Measurements from ENCODE around the gene ATP5F1B.
A peak's percentile ranks its signal among the peaks of the same experiment; 100 is the strongest.

The ATP5F1B gene

GRCh38 chr12:56637621-56638020 lies 8.2 kb downstream of the ATP5F1B start:
- ATAC-seq (ENCODE audit: insufficient read depth, low read depth) (no peak), DNase-seq (no peak)
- H3K4me3 ChIP-seq (ENCODE audit: low read depth in 1 of 2, low read length in 2 of 2): no peak overlapping the region
- peaks cover 49% of the 10 kb centered on the region for H3K36me3 ChIP-seq (ENCODE audit: insufficient read depth, low read length)
- H3K27me3 ChIP-seq (ENCODE audit: insufficient read depth, low read length, poor library complexity): no peaks in the 10 kb centered on the region
- no peaks in the 10 kb centered on the region for H3K9me3 ChIP-seq (ENCODE audit: insufficient read depth, low read length, severe bottlenecking)
- no peak for TF ChIP-seq EZH2 (IDR thresholded peaks at IDR 0.05; ENCODE audit: borderline replicate concordance, low read depth, low read length, severe bottlenecking)
- no peak for TF ChIP-seq CTCF (IDR thresholded peaks at IDR 0.05; ENCODE audit: borderline replicate concordance, extremely low read depth, low read length, poor library complexity, severe bottlenecking)
- peaks cover 13% of the 10 kb centered on the region for H4K20me1 ChIP-seq (ENCODE audit: insufficient read depth, low read length)
- peaks cover 44% of the 10 kb centered on the region for H3K79me2 ChIP-seq (ENCODE audit: insufficient read depth, low read length)
- H3K4me2 ChIP-seq (ENCODE audit: insufficient read depth, low read length): no peak overlapping the region
- no peak overlapping the region for H3K9ac ChIP-seq (ENCODE audit: low read depth, low read length)
- no peak overlapping the region for H2AFZ ChIP-seq (ENCODE audit: low read depth, low read length)
- H3K4me1 ChIP-seq (ENCODE audit: insufficient read depth, low read length): peaks cover 55% of the 10 kb centered on the region
- no peak overlapping the region; the same call in none of the 2 replicates for H3K27ac ChIP-seq (ENCODE audit: low read length)

- TF ChIP-seq CTCF (IDR thresholded peaks at IDR 0.05; ENCODE audit: borderline replicate concordance, extremely low read depth, low read length, poor library complexity, severe bottlenecking) (peak; percentile 90), EZH2 (IDR thresholded peaks at IDR 0.05; ENCODE audit: borderline replicate concordance, low read depth, low read length, severe bottlenecking) (no peak)
- Histone ChIP-seq H3K9ac (ENCODE audit: low read depth, low read length) (peak overlapping the region; percentile 61), H3K79me2 (ENCODE audit: insufficient read depth, low read length) (peaks cover 41% of the 10 kb centered on the region), H3K36me3 (ENCODE audit: insufficient read depth, low read length) (peaks cover 41% of the 10 kb centered on the region), H3K9me3 (ENCODE audit: insufficient read depth, low read length, severe bottlenecking) (no peaks in the 10 kb centered on the region), H3K4me3 (ENCODE audit: low read depth in 1 of 2, low read length in 2 of 2) (peak overlapping the region in 1 of 2 experiments; percentile 83; a peak in 3 of 4 replicates), H3K27me3 (ENCODE audit: insufficient read depth, low read length, poor library complexity) (no peaks in the 10 kb centered on the region), H3K27ac (ENCODE audit: low read length) (peak overlapping the region; percentile 68), H3K4me1 (ENCODE audit: insufficient read depth, low read length) (peaks cover 52% of the 10 kb centered on the region), H3K4me2 (ENCODE audit: insufficient read depth, low read length) (peak overlapping the region; percentile 72), H4K20me1 (ENCODE audit: insufficient read depth, low read length) (peaks cover 6% of the 10 kb centered on the region; the same call in 1 of the 2 replicates), H2AFZ (ENCODE audit: low read depth, low read length) (peak overlapping the region; percentile 60)
- peak; percentile 98 for DNase-seq
- peak; percentile 76 for ATAC-seq (ENCODE audit: insufficient read depth, low read depth)
Observed at GRCh38 chr12:56636675-56637540, 8.9 kb downstream of the ATP5F1B start.

GRCh38 chr12:56635806-56636674 lies 9.7 kb downstream of the ATP5F1B start:
- Histone ChIP-seq H3K4me2 (ENCODE audit: insufficient read depth, low read length) (peak overlapping the region; percentile 72), H4K20me1 (ENCODE audit: insufficient read depth, low read length) (peaks cover 6% of the 10 kb centered on the region; the same call in 1 of the 2 replicates), H3K9me3 (ENCODE audit: insufficient read depth, low read length, severe bottlenecking) (no peaks in the 10 kb centered on the region), H3K9ac (ENCODE audit: low read depth, low read length) (peak overlapping the region; percentile 61), H2AFZ (ENCODE audit: low read depth, low read length) (peak overlapping the region; percentile 60), H3K4me1 (ENCODE audit: insufficient read depth, low read length) (peaks cover 52% of the 10 kb centered on the region), H3K27me3 (ENCODE audit: insufficient read depth, low read length, poor library complexity) (no peaks in the 10 kb centered on the region), H3K27ac (ENCODE audit: low read length) (peak overlapping the region; percentile 68), H3K36me3 (ENCODE audit: insufficient read depth, low read length) (peaks cover 34% of the 10 kb centered on the region), H3K79me2 (ENCODE audit: insufficient read depth, low read length) (peaks cover 35% of the 10 kb centered on the region), H3K4me3 (ENCODE audit: low read depth in 1 of 2, low read length in 2 of 2) (peak overlapping the region; percentile 61 to 83; a peak in 3 of 4 replicates)
- ATAC-seq (ENCODE audit: insufficient read depth, low read depth) (peak; percentile 80), DNase-seq (peak; percentile 92)
- no peak for TF ChIP-seq CTCF (IDR thresholded peaks at IDR 0.05; ENCODE audit: borderline replicate concordance, extremely low read depth, low read length, poor library complexity, severe bottlenecking)
- TF ChIP-seq EZH2 (IDR thresholded peaks at IDR 0.05; ENCODE audit: borderline replicate concordance, low read depth, low read length, severe bottlenecking): no peak
